ENCODE results near the gene OTOR. TPM values are rescaled to one million over a fixed set of nuclear protein-coding genes. Genes with fewer than 3 reads are reported as not detected.

OTOR gene
- total and polyA plus RNA-seq, 2 of the 13 experiments (the other 11 are each of a cell fraction or from before 2014, with no cell fraction given) = not detected

- TF ChIP-seq ZNF766 (CRISPR knock-in tag; IDR thresholded peaks at IDR 0.05; ENCODE audit: borderline replicate concordance) (peak; percentile 91), ZNF224 (CRISPR knock-in tag; IDR thresholded peaks at IDR 0.05) (peak; percentile 97), PRMT3 (CRISPR knock-in tag; IDR thresholded peaks at IDR 0.05; ENCODE audit: borderline replicate concordance, low read depth) (peak; percentile 53; the same call in 1 of the 2 replicates), MEF2D (CRISPR knock-in tag; IDR thresholded peaks at IDR 0.05) (peak; percentile 80), ZNF414 (CRISPR knock-in tag; IDR thresholded peaks at IDR 0.05) (peak; percentile 95; the same call in 1 of the 2 replicates), ZNF546 (CRISPR knock-in tag; conservative IDR thresholded peaks at IDR 0.05) (peak; percentile 98), TARDBP (CRISPR knock-in tag; IDR thresholded peaks at IDR 0.05) (peak; percentile 99), ZGPAT (CRISPR knock-in tag; IDR thresholded peaks at IDR 0.05) (peak; percentile 99), SNAPC4 (CRISPR knock-in tag; IDR thresholded peaks at IDR 0.05) (peak; percentile 85), ZNF343 (CRISPR knock-in tag; IDR thresholded peaks at IDR 0.05) (peak; percentile 99), ZNF883 (CRISPR knock-in tag; IDR thresholded peaks at IDR 0.05; ENCODE audit: not compliant biosample characterization) (peak; percentile 97), ZNF878 (CRISPR knock-in tag; IDR thresholded peaks at IDR 0.05) (peak; percentile 79), ZMYM4 (CRISPR knock-in tag; IDR thresholded peaks at IDR 0.05) (peak; percentile 99), STAT6 (CRISPR knock-in tag; IDR thresholded peaks at IDR 0.05; ENCODE audit: borderline replicate concordance) (peak; percentile 99), CBX5 (CRISPR knock-in tag; IDR thresholded peaks at IDR 0.05; ENCODE audit: borderline replicate concordance) (peak; percentile 100), ATM (IDR thresholded peaks at IDR 0.05; ENCODE audit: borderline replicate concordance) (no peak), CENPT (CRISPR knock-in tag; IDR thresholded peaks at IDR 0.05; ENCODE audit: low read depth) (peak; percentile 73; the same call in 1 of the 2 replicates)
These were observed 18.3 kb upstream of the OTOR start, which contains the start of gene SNRPB2 (continued) for GRCh38 chr20:16729565-16730460.

Data from HepG2 (cell line).